HG03520 (cell line): Measurements from ENCODE around the gene RNF213.
"Not testable (repeated sequence)": the region's sequence is repeated elsewhere in the genome, so short reads cannot be mapped to it uniquely, and the experiment has no call there.

Source experiments
- ATAC-seq: cut with Tn5 transposase; IDR thresholded peaks from one replicate; pipeline ENCODE4 v1.9.1; 2021; ENCODE audit warnings: mild to moderate bottlenecking, moderate library complexity; ENCODE audit not compliant: unreplicated experiment

Gene RNF213

GRCh38 chr17:80223838-80224497, 36.7 kb upstream of the RNF213 start:
- no peak for ATAC-seq

DNA sequence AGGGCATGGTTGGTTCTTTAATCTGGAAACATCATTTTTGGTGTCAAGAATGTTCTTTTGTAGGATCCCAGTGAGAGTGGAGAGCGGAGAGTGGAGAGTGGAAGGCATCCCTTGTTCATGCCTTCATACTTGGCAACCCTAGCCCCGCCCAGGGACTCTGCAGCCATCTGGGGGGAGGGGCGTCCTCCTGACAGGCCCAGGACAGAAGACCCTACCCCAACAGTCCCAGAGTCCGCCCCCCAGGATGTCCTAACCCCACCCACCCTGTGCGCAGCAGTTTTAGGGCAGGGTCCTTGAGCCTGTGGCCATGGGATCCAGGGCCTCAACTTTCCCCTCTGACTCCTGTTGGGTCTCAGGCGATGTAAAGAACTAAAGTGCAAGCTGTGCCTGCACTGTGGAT, 36.0 kb upstream of the RNF213 start:
- ATAC-seq = no peak

- no peak for ATAC-seq
Measured at GRCh38 chr17:80225230-80225629, 35.4 kb upstream of the RNF213 start.

GRCh38 chr17:80227156-80227555, 33.5 kb upstream of the RNF213 start:
- ATAC-seq = no peak

DNA sequence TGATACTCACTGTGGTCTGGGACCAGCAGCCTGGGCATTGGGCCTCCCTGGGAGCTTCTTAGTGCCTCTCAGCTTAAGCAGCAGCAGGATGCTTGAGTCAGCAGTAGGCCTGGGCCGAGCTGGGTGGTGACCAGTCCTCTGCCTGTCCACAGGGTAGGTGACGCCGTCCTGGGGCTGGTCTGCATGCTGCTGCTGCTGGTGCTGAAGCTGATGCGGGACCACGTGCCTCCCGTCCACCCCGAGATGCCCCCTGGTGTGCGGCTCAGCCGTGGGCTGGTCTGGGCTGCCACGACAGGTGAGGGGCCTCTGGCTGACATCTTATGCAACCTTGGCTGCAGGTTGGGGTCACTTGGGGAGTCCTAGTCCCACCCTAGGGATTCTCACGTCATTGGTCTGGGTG, 33.0 kb upstream of the RNF213 start:
- ATAC-seq = no peak

- no peak for ATAC-seq
Measured at GRCh38 chr17:80228477-80228876, 32.2 kb upstream of the RNF213 start.

- no peak for ATAC-seq
Measured at GRCh38 chr17:80229011-80229410, 31.6 kb upstream of the RNF213 start.

- no peak for ATAC-seq
Measured at GRCh38 chr17:80232438-80232837, 28.2 kb upstream of the RNF213 start.

DNA sequence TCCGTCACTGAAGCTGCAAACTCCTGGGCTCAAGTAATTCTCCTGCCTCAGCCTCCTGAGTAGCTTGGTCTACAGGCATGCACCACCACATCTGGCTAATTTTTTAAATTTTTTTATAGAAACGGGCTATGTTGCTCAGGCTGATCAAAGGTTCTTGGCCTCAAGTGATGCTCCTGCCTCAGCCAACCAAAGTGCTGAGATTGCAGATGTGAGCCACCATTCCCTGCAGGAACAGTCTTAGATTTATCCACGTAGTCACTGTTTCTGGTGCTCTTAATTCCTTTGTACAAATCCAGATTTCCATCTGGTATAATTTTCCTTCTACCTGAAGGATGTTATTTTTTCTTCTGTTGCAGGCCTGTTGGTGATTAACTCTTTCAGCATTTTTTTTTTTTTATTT, 27.4 kb upstream of the RNF213 start:
- no peak for ATAC-seq

- no peak for ATAC-seq
Measured at GRCh38 chr17:80236911-80237310, 23.7 kb upstream of the RNF213 start.

GRCh38 chr17:80237386-80237785, 23.3 kb upstream of the RNF213 start:
- ATAC-seq = no peak

DNA sequence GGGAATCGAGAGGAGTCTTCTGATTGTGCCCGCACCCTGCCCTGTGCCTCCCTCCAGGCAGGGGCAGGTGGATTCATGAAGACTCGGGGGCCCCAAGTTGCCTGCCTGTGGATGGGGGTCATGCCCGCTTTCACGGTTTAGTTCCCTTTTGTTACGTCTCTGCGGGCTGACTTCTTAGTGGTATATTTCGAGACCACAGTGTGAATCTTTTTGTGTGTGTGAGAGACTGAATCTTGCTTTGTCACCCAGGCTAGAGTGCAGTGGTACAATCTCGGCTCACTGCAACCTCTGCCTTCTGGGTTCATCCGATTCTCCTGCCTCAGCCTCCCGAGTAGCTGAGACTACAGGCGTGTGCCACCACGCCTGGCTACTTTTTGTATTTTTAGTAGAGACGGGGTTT, 18.1 kb upstream of the RNF213 start:
- no peak for ATAC-seq

- ATAC-seq = no peak
Measured at GRCh38 chr17:80243526-80244433, 16.9 kb upstream of the RNF213 start.

GRCh38 chr17:80244448-80244847, 16.2 kb upstream of the RNF213 start:
- not testable (repeated sequence) for ATAC-seq

DNA sequence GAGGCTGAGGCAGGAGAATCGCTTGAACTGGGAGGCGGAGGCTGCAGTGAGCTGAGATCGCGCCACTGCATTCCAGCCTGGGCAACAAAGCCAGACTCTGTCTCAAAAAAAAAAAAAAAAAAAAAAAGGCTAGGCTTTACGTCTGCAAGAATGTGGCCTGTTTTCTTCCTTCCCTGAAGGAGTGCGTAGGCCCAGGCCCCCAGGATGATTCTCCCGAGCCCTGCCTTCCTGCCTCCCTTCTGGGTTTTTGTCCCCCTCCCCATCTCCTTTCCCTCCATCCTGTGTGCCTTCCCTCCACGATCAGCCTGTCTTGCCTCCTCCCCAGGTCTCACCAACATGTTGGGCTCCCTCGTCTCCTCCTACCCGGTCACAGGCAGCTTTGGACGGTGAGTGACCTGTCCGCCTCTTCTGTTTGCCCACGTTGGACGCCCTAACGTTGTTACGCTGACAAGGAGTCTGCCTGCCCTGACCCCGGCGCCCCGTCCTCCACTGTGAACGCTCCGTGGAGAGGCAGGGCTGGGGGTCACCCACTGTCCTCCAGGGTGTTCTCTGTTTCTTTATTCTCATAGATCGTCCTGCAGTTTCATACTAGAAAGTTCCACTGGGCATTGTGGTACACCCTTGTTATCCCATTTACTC, 15.7 kb upstream of the RNF213 start:
- ATAC-seq = no peak

DNA sequence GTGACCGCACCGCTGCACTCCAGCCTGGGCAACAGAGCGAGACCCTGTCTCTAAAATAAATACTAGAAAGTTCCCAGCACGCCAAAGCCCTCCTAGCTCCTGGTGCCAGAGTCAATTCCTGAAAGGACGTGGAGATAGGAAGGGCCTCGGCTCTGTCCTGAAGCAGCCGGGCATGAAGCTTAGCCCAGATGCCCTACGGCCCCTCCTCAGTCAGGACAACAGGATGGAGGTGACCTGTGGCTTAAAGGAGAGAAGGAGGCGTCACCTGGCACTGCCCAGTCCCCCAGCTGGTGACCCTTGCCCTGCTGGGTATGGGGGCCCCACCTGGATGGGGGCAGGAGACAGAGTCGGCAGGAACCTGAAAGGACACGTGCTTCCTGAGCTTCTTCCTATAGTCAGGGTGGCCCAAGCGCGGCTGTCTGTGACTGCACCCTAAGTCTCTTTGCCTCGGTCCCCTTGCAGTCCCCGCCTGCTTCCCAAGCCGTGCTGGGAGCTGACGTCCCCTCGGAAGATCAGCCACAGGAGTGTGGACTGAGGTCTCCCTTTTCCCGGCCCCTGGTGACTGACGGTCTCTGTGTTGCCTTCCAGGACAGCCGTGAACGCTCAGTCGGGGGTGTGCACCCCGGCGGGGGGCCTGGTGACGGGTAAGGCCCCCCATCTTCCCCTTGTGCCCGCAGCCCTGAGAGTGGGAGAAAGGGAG, 14.9 kb upstream of the RNF213 start:
- no peak for ATAC-seq

DNA sequence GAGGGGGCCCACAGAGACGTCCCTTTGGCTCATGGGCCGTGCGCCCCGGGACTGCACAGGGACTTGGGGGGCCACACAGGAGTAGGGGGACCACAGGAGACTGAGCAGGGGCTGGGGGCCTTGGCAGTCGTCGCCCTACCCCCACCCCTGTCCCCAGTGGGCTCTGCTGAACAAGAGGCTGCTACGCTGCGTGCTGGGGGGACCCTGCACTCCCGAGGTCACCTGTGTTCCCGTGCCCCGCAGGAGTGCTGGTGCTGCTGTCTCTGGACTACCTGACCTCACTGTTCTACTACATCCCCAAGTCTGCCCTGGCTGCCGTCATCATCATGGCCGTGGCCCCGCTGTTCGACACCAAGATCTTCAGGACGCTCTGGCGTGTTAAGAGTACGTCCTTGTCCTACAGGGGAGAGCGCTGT, 14.4 kb upstream of the RNF213 start:
- ATAC-seq = no peak

DNA sequence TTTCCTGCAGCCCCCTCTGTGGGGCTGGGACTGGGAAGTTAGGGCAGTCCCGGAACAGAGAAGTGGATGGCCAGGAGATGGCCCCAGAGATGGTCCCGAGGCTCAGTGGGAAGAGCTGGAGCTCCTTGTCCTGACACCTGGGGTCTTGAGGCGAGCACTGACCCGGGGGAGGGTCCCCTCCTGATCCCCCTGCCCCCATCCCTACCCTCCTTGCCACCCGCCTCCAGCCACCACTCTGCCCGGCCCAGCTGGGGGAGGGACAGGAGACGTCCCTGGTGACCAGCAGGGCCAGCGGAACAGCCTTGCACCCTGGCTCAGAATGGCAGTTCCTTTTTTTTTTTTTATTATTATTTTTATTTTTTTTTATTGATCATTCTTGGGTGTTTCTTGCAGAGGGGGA, 13.9 kb upstream of the RNF213 start:
- ATAC-seq = no peak

DNA sequence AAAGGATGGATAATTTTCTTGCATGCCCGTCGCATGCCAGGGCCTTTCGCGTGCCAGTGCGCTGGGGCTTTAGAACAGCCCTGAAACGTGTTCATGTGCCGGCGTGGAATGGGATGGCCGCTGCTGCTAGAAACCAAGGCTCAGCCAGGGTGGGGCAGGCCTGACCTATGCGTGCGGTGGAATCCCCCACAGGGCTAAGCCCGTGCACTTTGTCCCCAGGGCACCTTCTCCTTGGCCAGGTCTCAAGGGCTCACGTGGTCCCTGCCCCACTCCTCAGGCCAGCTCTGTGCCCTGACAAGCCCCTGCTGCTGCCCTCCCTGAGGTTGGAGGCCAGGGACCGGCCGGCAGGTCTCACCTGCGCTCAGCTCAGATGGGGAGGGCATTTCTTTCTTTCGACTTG, 13.1 kb upstream of the RNF213 start:
- ATAC-seq = no peak

DNA sequence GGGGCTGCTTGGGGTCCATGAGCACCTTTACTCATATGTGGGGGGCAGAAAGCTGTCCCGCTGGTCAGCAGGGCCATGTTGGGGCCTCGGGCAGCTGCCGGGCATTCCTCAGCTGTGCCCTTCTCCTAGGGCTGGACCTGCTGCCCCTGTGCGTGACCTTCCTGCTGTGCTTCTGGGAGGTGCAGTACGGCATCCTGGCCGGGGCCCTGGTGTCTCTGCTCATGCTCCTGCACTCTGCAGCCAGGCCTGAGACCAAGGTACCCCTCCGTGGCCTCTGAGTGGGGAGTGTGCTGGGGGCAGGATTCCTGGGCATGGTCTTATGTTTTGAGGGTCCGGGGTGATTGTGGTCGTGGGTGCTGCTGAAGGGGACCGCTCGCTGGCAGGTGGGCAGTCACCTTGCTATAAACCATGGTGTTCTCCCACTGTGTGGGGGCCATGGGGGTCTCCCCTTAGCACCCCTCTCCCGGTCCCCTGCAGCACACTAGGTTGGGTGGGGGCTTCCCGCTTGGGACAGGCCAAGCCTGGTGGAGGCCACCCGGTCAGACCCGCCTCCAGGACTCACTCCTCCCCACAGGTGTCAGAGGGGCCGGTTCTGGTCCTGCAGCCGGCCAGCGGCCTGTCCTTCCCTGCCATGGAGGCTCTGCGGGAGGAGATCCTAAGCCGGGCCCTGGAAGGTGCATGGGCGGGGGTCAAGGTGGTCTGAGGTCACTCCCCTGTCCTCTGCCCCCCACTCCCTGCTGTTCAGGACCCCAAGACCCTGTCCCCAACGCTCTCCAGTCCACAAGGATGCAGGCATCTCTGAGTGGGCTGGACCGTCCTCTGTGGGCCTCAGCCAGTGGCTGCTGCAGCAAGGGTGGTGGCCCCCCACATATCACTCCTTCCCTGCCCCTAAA, 12.4 kb upstream of the RNF213 start:
- no peak for ATAC-seq
